K562 (cell line): ENCODE results near the gene MOB1B. TPM values are rescaled to one million over a fixed set of nuclear protein-coding genes. Genes with fewer than 3 reads are reported as not detected.

Experiments used
- ATAC-seq: fragments of 200-7000 bp; cut with Tn5 transposase; 3 replicates; pipeline ENCODE4 v1.9.1; 2020; ENCODE audit warnings: moderate library complexity
- BruUV-seq: library from RNA; stranded (reverse); fragments of 400-500 nt; replicated peaks from 2 replicates; lab custom pipeline; 2021; lab: Mats Ljungman, UMichigan
- CTCF ChIA-PET: fragments of 300-600 bp; formaldehyde crosslinking; extraction: SDS; loops from one replicate; lab custom pipeline; 2021; ENCODE audit warnings: low intra/inter-chr PET ratio; lab: Yijun Ruan, JAX
- POLR2A ChIA-PET: fragments of 300-600, 350-650 bp; sonication (Branson Sonifier 250); formaldehyde crosslinking; extraction: SDS; loops from one replicate; lab custom pipeline; 2021; ENCODE audit warnings: antibody characterized with exemption, inconsistent platforms; lab: Yijun Ruan, JAX
- DNase-seq, 4 experiments: peaks; one replicate each; pipeline versions ENCODE4 v3.0.0 to v3.0.0-alpha.2; 2011 to 2018; ENCODE audit warnings: low spot score in 3 of 4, mixed read lengths in 3 of 4; ENCODE audit errors: extremely low read depth in 1 of 4
- FAIRE-seq: peaks from 2 replicates; lab custom pipeline; 2011; peaks lifted over from hg19 to GRCh38; lab: Jason Lieb, UNC
- H2AFZ ChIP-seq: 2 replicates; pipeline ENCODE4 v1.6.0; 2011; ENCODE audit warnings: low read depth, low read length, control low read depth, inconsistent platforms
- H3K27ac ChIP-seq: fragments of 200-600 bp; 3 replicates; pipeline ENCODE4 v1.8.0; 2011; ENCODE audit warnings: low read depth, mild to moderate bottlenecking, control low read depth, inconsistent platforms, low read length, moderate library complexity, mixed read lengths; ENCODE audit errors: extremely low read depth
- H3K27me3 ChIP-seq, 2 experiments: fragments of 300-600 bp in 1 of 2; 2 replicates in 1 of 2; 3 replicates in 1 of 2; pipeline versions ENCODE4 v1.6.0 to v1.8.0; 2011; ENCODE audit warnings: inconsistent platforms in 2 of 2, low read length in 2 of 2, mild to moderate bottlenecking in 1 of 2, mixed read lengths in 1 of 2, moderate library complexity in 1 of 2; ENCODE audit not compliant: control insufficient read depth in 2 of 2, insufficient read depth in 2 of 2
- H3K36me3 ChIP-seq: fragments of 300-600 bp; 3 replicates; pipeline ENCODE4 v1.8.0; 2011; ENCODE audit warnings: mild to moderate bottlenecking, low read length, inconsistent platforms; ENCODE audit not compliant: control insufficient read depth, insufficient read depth
- H3K4me1 ChIP-seq, 2 experiments: fragments of 200-600 bp in 1 of 2; replicated peaks in 1 of 2; 2 replicates in 1 of 2; 3 replicates in 1 of 2; pipeline versions ENCODE4 v1.5.1 to v1.8.0; 2011; ENCODE audit warnings: inconsistent platforms in 2 of 2, low read length in 2 of 2, mild to moderate bottlenecking in 1 of 2, mixed read lengths in 1 of 2, moderate library complexity in 1 of 2; ENCODE audit not compliant: control insufficient read depth in 2 of 2, insufficient read depth in 2 of 2
- H3K4me2 ChIP-seq: 2 replicates; pipeline ENCODE4 v1.6.1; 2011; ENCODE audit warnings: low read length, control low read depth, inconsistent platforms, mixed read lengths; ENCODE audit not compliant: insufficient read depth
- H3K4me3 ChIP-seq: fragments of 200-600 bp; sonication (generic), shearing (Covaris generic); 2 replicates; pipeline ENCODE4 v1.5.1; 2016; ENCODE audit warnings: control low read depth, inconsistent platforms
- H3K79me2 ChIP-seq: fragments of 200-600 bp; 3 replicates; pipeline ENCODE4 v1.8.0; 2011; ENCODE audit warnings: low read length, inconsistent platforms; ENCODE audit not compliant: control insufficient read depth, insufficient read depth
- H3K9ac ChIP-seq, 2 experiments: 2 replicates each; pipeline versions ENCODE4 v1.6.0 to v1.6.1; 2011; ENCODE audit warnings: low read depth in 2 of 2, low read length in 2 of 2, control low read depth in 1 of 2, inconsistent platforms in 1 of 2, mild to moderate bottlenecking in 1 of 2, mixed read lengths in 1 of 2; ENCODE audit not compliant: insufficient read depth in 1 of 2
- H3K9me1 ChIP-seq: one replicate; pipeline ENCODE4 v1.6.0; 2011; ENCODE audit warnings: inconsistent platforms, mild to moderate bottlenecking, low read length, moderate library complexity; ENCODE audit not compliant: control insufficient read depth, insufficient read depth
- H3K9me3 ChIP-seq: replicated peaks from 2 replicates; pipeline ENCODE4 v1.5.1; 2011; ENCODE audit warnings: low read depth, low read length, inconsistent platforms; ENCODE audit not compliant: control insufficient read depth, insufficient read depth
- H4K20me1 ChIP-seq: replicated peaks from 2 replicates; pipeline ENCODE4 v1.6.1; 2011; ENCODE audit warnings: low read length, inconsistent platforms, mixed read lengths; ENCODE audit not compliant: control insufficient read depth, insufficient read depth
- ARID2 ChIP-seq: fragments of 450-650 bp; IDR thresholded peaks from 2 replicates; pipeline ENCODE4 v1.6.1; 2017; ENCODE audit warnings: antibody characterized with exemption, mild to moderate bottlenecking
- POLR3G ChIP-seq: IDR thresholded peaks from 2 replicates; pipeline ENCODE4 v1.6.1; 2011; ENCODE audit not compliant: insufficient read length, insufficient replicate concordance; ENCODE audit errors: extremely low read depth
- SMARCE1 ChIP-seq: fragments of 450-650 bp; IDR thresholded peaks from 2 replicates; pipeline ENCODE4 v1.7.1; 2016; ENCODE audit warnings: mild to moderate bottlenecking
- SOX6 ChIP-seq: fragments of 450-650 bp; IDR thresholded peaks from 2 replicates; pipeline ENCODE4 v1.6.1; 2014; ENCODE audit warnings: mild to moderate bottlenecking
- TAF1 ChIP-seq: IDR thresholded peaks from 2 replicates; pipeline ENCODE4 v1.6.1; 2011; ENCODE audit warnings: mild to moderate bottlenecking, low read length, moderate library complexity; ENCODE audit not compliant: insufficient read depth, control insufficient read depth, severe bottlenecking; ENCODE audit errors: extremely low read depth
- ZNF583 ChIP-seq: fragments of 250-450 bp; sonication (Bioruptor Pico); IDR thresholded peaks from 2 replicates; pipeline ENCODE4 v1.4.0; 2020
- WGBS: fragments of 100-300 bp; shearing (Covaris generic); methylation state at CpG from one replicate; pipeline ENCODE4 v1.1.6; 2016; ENCODE audit warnings: low coverage, mixed read lengths; ENCODE audit not compliant: insufficient coverage; ENCODE audit errors: missing lambda C conversion rate; 5-methylcytosine and 5-hydroxymethylcytosine counted together
- in situ Hi-C: fragments of 300-500 bp; cut with MboI; formaldehyde crosslinking; loops from 4 replicates; pipeline ENCODE4 v1.15.0; 2018; ENCODE audit warnings: inconsistent platforms, mixed read lengths
- intact Hi-C: fragments of 100-400 bp; cut with micrococcal nuclease; formaldehyde crosslinking; loops from 2 replicates; pipeline ENCODE4 v1.14.2; 2022
- polyA plus RNA-seq, 8 experiments: library from polyadenylated mRNA; depleted of rRNA in 4 of 8; stranded (reverse) in 5 of 8; unstranded in 3 of 8; fragments of >200 nt; fragmentation: Nextera tagmentation in 2 of 8; fragmentation: Illumina TruSeq in 1 of 8; extraction: Ambion mirVana in 2 of 8; extraction: Trizol in 1 of 8; gene quantifications; 2 replicates each; pipeline versions ENCODE4 v1.2.1 to v1.2.3, GENCODE V29; 2011 to 2014; ENCODE audit warnings: inconsistent platforms in 1 of 8, missing spikeins in 1 of 8
- total RNA-seq, 7 experiments: library from RNA; depleted of rRNA in 6 of 7; stranded (reverse); fragments of >200 nt in 6 of 7; fragmentation: Illumina TruSeq in 2 of 7; extraction: Trizol in 2 of 7; gene quantifications; 2 replicates each; pipeline versions ENCODE4 v1.2.1 to v1.2.3, GENCODE V29; 2011 to 2021; ENCODE audit warnings: low replicate concordance in 1 of 7

MOB1B gene
- total and polyA plus RNA-seq, 9 of the 15 experiments (the other 6 are each of a cell fraction or from before 2014, with no cell fraction given): 8.4 to 37.8 (median 19.0) TPM

DNA sequence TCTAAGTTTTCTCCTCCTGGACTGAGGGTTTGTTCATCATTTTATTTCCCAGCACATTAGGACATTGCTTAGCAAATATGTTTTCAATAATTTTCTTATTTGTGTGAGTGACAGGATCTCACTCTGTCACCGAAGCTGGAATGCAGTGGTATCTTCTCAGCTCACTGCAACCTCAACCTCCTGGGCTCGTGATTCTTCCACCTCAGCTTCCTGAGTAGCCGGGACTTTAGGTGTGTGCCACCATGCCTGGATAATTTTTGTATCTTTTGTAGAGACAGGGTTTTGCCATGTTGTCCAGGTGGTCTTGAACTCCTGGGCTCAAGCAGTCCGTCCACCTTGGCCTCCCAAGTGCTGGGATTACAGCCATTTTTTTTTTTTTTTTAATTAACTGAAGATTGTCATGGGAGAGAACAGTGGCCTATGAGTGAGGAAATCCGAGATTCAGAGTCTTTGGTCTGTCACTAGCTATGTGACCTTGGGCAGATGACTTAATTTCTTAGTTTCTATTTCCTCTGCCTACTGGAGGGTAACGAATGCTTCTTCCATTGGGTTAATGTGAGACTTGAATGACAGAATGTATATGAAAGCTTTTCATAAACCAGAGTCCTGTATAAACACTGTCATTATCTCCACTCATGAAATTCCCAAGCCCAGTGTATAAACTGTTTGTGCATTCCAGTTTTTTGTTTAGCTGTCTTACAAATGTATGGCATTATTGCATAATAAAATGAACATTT lies 23.9 kb downstream of the MOB1B start:
- no TSS peak for BruUV-seq
- TF ChIP-seq ZNF583 (CRISPR knock-in tag) (no peak), TAF1 (no peak), SMARCE1 (no peak), POLR3G (no peak), SOX6 (no peak), ARID2 (no peak)
- H3K9me1 ChIP-seq: no peaks in the 10 kb centered on the region
- H4K20me1 ChIP-seq: peaks cover 12% of the 10 kb centered on the region; the same call in 1 of the 2 replicates
- H3K27ac ChIP-seq: no peak overlapping the region
- in situ Hi-C loops: no loop called here
- no peak overlapping the region for H2AFZ ChIP-seq
- CTCF ChIA-PET: interaction anchor here (0.5 kb wide), 1 partner anchor 239 kb away, joined by 5 read pairs; no protein-coding TSS in a partner anchor
- H3K9me3 ChIP-seq: no peaks in the 10 kb centered on the region; the same call in 1 of the 2 replicates
- 70% methylated on average over 6 of the region's 6 CpGs for WGBS
- H3K27me3 ChIP-seq: no peaks in the 10 kb centered on the region
- FAIRE-seq (no peak), ATAC-seq (no peak), DNase-seq (no peak)
- peaks cover 95% of the 10 kb centered on the region for H3K79me2 ChIP-seq
- no peak overlapping the region for H3K9ac ChIP-seq
- intact Hi-C loops: no loop called here
- peaks cover 8% of the 10 kb centered on the region; the same call in 1 of the 3 replicates for H3K36me3 ChIP-seq
- H3K4me3 ChIP-seq: no peak overlapping the region
- no peak overlapping the region for H3K4me2 ChIP-seq
- POLR2A ChIA-PET: no interaction called here
- H3K4me1 ChIP-seq: peaks cover 0 to 6% of the 10 kb centered on the region in 2 experiments; a peak in 3 of 5 replicates
